ENCODE data around the gene TGM2.

DNA sequence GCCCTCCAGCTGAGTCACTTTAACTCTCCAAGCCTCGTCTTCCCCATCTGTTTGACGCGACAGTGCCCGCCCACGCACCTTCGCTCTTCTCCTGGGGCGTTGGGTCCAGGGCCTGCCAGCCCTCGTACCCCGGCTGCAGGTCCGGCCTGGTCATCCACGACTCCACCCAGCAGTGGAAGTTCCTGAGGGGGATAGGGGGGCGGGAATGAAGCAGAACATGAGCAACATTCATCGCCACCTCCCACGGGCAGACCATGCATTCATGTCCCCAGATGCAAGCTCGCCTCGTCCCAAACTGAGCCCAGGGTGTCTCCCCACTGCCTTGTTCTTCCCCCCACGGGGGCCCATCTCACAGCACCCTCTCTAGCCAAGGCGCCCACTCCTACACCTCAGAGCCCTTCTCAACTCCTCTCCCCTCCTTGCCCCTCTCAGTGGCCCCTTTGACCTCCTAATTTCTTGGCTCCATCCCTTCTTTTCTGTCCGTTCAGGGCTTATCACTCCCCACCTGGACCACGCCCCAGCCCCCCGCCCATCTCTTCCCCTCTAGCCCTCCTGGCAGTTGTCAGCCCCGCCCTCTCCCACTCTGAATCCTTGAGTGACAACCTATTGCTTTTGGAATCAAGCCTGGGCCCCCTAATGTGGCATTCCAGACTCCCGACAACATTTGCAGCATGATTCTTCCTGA is 23.7 kb downstream of the TGM2 start:
- TF ChIP-seq, protein P1, sequence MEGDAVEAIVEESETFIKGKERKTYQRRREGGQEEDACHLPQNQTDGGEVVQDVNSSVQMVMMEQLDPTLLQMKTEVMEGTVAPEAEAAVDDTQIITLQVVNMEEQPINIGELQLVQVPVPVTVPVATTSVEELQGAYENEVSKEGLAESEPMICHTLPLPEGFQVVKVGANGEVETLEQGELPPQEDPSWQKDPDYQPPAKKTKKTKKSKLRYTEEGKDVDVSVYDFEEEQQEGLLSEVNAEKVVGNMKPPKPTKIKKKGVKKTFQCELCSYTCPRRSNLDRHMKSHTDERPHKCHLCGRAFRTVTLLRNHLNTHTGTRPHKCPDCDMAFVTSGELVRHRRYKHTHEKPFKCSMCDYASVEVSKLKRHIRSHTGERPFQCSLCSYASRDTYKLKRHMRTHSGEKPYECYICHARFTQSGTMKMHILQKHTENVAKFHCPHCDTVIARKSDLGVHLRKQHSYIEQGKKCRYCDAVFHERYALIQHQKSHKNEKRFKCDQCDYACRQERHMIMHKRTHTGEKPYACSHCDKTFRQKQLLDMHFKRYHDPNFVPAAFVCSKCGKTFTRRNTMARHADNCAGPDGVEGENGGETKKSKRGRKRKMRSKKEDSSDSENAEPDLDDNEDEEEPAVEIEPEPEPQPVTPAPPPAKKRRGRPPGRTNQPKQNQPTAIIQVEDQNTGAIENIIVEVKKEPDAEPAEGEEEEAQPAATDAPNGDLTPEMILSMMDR (IDR thresholded peaks at IDR 0.05) = no peak
- TF ChIP-seq POLR2A (IDR thresholded peaks at IDR 0.05) = no peak

Data from esophagus squamous epithelium (tissue), 4 donors.